Smooth muscle cell of the coronary artery (primary cell): Measurements from ENCODE around the gene OR2Z1. TPM values are rescaled to one million over a fixed set of nuclear protein-coding genes. Genes with fewer than 3 reads are reported as not detected.

Experiments used
- total RNA-seq: library from RNA; depleted of rRNA; stranded (reverse); fragments of >200 nt; gene quantifications from 2 replicates; pipeline ENCODE4 v1.2.3, GENCODE V29; 2014; ENCODE audit warnings: low replicate concordance

The OR2Z1 gene, protein sequence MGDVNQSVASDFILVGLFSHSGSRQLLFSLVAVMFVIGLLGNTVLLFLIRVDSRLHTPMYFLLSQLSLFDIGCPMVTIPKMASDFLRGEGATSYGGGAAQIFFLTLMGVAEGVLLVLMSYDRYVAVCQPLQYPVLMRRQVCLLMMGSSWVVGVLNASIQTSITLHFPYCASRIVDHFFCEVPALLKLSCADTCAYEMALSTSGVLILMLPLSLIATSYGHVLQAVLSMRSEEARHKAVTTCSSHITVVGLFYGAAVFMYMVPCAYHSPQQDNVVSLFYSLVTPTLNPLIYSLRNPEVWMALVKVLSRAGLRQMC
- total RNA-seq, result not detected in 2 replicates

DNA sequence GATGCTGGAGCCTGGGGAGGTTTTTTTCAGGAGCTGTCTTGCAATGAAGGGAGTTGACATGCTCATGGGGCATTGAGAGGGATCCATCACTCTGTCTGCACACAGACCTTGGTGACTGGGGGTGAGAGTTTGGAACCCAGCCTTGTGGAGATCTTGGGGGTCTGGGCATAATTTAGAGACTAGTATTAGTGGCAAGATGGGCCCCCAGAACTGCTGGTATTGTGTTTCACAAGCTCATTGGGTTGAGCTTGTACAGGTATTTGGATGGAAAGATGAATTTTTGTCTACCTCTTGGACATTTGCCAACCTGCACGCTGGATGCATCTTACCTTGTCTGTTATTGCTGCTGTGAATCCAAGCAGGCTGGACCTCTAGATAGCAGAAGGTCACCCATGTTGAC is at the start of gene OR2Z1:
Gene OR2Z1 (plus strand): TSS at position 301 of the 400 bp plus-strand sequence. CDS start 9,395 bp downstream, outside the sequence.

DNA sequence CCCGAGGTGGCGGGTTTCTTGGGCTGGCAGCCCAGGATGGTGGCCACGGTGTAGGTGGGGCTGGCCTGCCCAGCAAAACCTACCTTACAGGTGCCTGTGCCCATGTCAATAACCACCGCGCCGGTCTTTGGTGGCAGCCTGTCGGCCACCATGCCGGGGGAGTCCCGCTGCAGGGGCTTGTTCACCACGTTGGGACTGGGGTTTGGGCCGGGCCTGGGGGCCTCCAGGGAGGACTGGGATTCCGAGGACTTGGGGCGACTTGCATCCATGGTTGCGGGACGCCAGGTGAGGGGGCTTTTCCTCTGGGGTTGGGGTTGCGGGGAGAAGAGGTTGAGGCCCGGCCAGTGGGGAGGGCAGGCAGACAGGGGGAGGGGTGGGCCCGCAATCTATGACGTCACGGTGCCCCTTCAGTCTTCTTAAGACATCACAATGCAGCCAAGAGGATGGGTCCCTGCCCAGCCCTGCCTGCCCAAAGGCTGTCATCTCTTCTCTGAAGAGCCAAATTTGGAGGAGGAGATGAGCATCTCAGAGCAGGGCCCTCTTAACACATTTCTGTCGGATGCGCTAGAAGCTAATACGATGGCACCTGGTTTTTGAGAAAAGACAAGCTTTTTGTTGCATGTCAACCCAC is 22.9 kb upstream of the OR2Z1 start, which contains the start of gene ACTL9:
Gene ACTL9 (minus strand): TSS at position 363 of the 631 bp plus-strand sequence. CDS start 94 bp downstream, at position 269.

Other genes starting within 250 kb of the OR2Z1 start
- not detected in 2 replicates for gene PRAM1, start 219.0 kb upstream of the OR2Z1 start, total RNA-seq
- gene ZNF414, start 207.5 kb upstream of the OR2Z1 start, total RNA-seq, result 2.2 and 4.8 TPM in 2 replicates
- 0.12 and 0.23 TPM in 2 replicates for gene MYO1F, start 144.2 kb upstream of the OR2Z1 start, total RNA-seq
- 13.3 and 20.1 TPM in 2 replicates for gene ADAMTS10, start 110.9 kb upstream of the OR2Z1 start, total RNA-seq
- not detected in 2 replicates for gene NFILZ, start 91.0 kb upstream of the OR2Z1 start, total RNA-seq
- not detected in 2 replicates for gene ACTL9, start 22.8 kb upstream of the OR2Z1 start, total RNA-seq
- gene ZNF558, start 110.7 kb downstream of the OR2Z1 start, total RNA-seq, result 19.2 and 19.9 TPM in 2 replicates
- not detected in 2 replicates for gene MBD3L1, start 110.7 kb downstream of the OR2Z1 start, total RNA-seq